GM19035 (cell line): Measurements from ENCODE around the gene PDCL2.
"Not testable (repeated sequence)": the region's sequence is repeated elsewhere in the genome, so short reads cannot be mapped to it uniquely, and the experiment has no call there.

Source experiments
- ATAC-seq: cut with Tn5 transposase; IDR thresholded peaks from one replicate; pipeline ENCODE4 v1.9.1; 2021; ENCODE audit not compliant: unreplicated experiment

PDCL2 gene

GRCh38 chr4:55598641-55599040 lies 6.6 kb upstream of the PDCL2 start:
- ATAC-seq, result no peak

GRCh38 chr4:55588160-55588559 lies 3.9 kb downstream of the PDCL2 start:
- no peak for ATAC-seq

GRCh38 chr4:55582773-55583172 lies 9.3 kb downstream of the PDCL2 start:
- not testable (repeated sequence) for ATAC-seq

- ATAC-seq, result no peak
Observed at GRCh38 chr4:55578341-55579010, 13.6 kb downstream of the PDCL2 start.

GRCh38 chr4:55575513-55575912 lies 16.5 kb downstream of the PDCL2 start:
- ATAC-seq, result no peak

GRCh38 chr4:55574252-55574651 lies 17.8 kb downstream of the PDCL2 start:
- ATAC-seq, result no peak

- ATAC-seq, result no peak
Observed at GRCh38 chr4:55571806-55572205, 20.2 kb downstream of the PDCL2 start.

- peak; percentile 74 for ATAC-seq
Observed at GRCh38 chr4:55568905-55569504, 23.0 kb downstream of the PDCL2 start.

GRCh38 chr4:55561889-55562288 lies 30.2 kb downstream of the PDCL2 start:
- ATAC-seq, result peak; percentile 100

GRCh38 chr4:55560096-55560495 lies 31.9 kb downstream of the PDCL2 start:
- ATAC-seq, result no peak

GRCh38 chr4:55554453-55555030 lies 37.5 kb downstream of the PDCL2 start:
- no peak for ATAC-seq

- ATAC-seq, result peak; percentile 61
Observed at GRCh38 chr4:55553441-55554201, 38.4 kb downstream of the PDCL2 start.

- not testable (repeated sequence) for ATAC-seq
Observed at GRCh38 chr4:55551964-55552363, 40.1 kb downstream of the PDCL2 start.

- no peak for ATAC-seq
Observed at GRCh38 chr4:55549888-55550287, 42.2 kb downstream of the PDCL2 start.

GRCh38 chr4:55547918-55548317 lies 44.1 kb downstream of the PDCL2 start:
- ATAC-seq, result no peak

GRCh38 chr4:55547466-55547770 lies 44.6 kb downstream of the PDCL2 start:
- no peak for ATAC-seq

- ATAC-seq, result peak; percentile 72
Observed at GRCh38 chr4:55546756-55547465, 45.1 kb downstream of the PDCL2 start, which contains the start of gene CLOCK. Gene CLOCK, minus strand, starts transcription at chr4:55546909. Its CDS starts 64,124 bp downstream, at chr4:55482785.

- ATAC-seq, result peak; percentile 46
Observed at GRCh38 chr4:55546506-55546755, 45.6 kb downstream of the PDCL2 start.

GRCh38 chr4:55545641-55546505 lies 46.2 kb downstream of the PDCL2 start:
- peak; percentile 55 for ATAC-seq

GRCh38 chr4:55545151-55545550 lies 46.9 kb downstream of the PDCL2 start:
- ATAC-seq, result no peak
